ENCODE measurements around the gene MAP3K4. TPM values are rescaled to one million over a fixed set of nuclear protein-coding genes. Genes with fewer than 3 reads are reported as not detected.

Gene MAP3K4
- total and polyA plus RNA-seq, 2 of the 8 experiments (the other 6 are each of a cell fraction or from before 2014, with no cell fraction given): 16.6 to 51.6 TPM

- TF ChIP-seq SP2 (IDR thresholded peaks at IDR 0.05; ENCODE audit: low read length): no peak
- no peak for TF ChIP-seq PHF8 (conservative IDR thresholded peaks at IDR 0.05; ENCODE audit: low read depth, low read length)
Measured at GRCh38 chr6:161054876-161055275, 63.3 kb downstream of the MAP3K4 start (continued).
